Inflammatory macrophage (primary cell): ENCODE measurements around the gene BNIP5.
"Not testable (repeated sequence)": the region's sequence is repeated elsewhere in the genome, so short reads cannot be mapped to it uniquely, and the experiment has no call there.

Experiments
- DNase-seq, 2 donors: peaks; one replicate each; pipeline ENCODE4 v3.0.0-alpha.2; 2020 to 2022

Gene BNIP5

GRCh38 chr6:36364669-36365479 is 28.2 kb upstream of the BNIP5 start:
- peak; percentile 38 to 74 for DNase-seq

- not testable (repeated sequence) for DNase-seq
Measured at GRCh38 chr6:36364061-36364635, 27.5 kb upstream of the BNIP5 start.

GRCh38 chr6:36363371-36363752 is 26.7 kb upstream of the BNIP5 start:
- not testable (repeated sequence) for DNase-seq

GRCh38 chr6:36362551-36363370 is 26.1 kb upstream of the BNIP5 start:
- peak; percentile 58 to 78 for DNase-seq

GRCh38 chr6:36361071-36361470 is 24.4 kb upstream of the BNIP5 start:
- no peak for DNase-seq

- peak; percentile 76 to 78 for DNase-seq
Measured at GRCh38 chr6:36360241-36361054, 23.8 kb upstream of the BNIP5 start.

- DNase-seq, result no peak
Measured at GRCh38 chr6:36358226-36358915, 21.7 kb upstream of the BNIP5 start.

- DNase-seq, result no peak
Measured at GRCh38 chr6:36357872-36358225, 21.2 kb upstream of the BNIP5 start.

- peak; percentile 31 to 41 for DNase-seq
Measured at GRCh38 chr6:36355819-36356218, 19.1 kb upstream of the BNIP5 start.

GRCh38 chr6:36353411-36353915 is 16.8 kb upstream of the BNIP5 start:
- peak; percentile 28 to 69 for DNase-seq

- no peak for DNase-seq
Measured at GRCh38 chr6:36352477-36353157, 15.9 kb upstream of the BNIP5 start.

GRCh38 chr6:36350681-36351571 is 14.2 kb upstream of the BNIP5 start:
- DNase-seq, result no peak

GRCh38 chr6:36350082-36350481 is 13.4 kb upstream of the BNIP5 start:
- DNase-seq, result no peak

- no peak for DNase-seq
Measured at GRCh38 chr6:36349240-36349639, 12.6 kb upstream of the BNIP5 start.

- no peak for DNase-seq
Measured at GRCh38 chr6:36347621-36348020, 10.9 kb upstream of the BNIP5 start.

GRCh38 chr6:36346486-36347273 is 10.0 kb upstream of the BNIP5 start:
- DNase-seq, result no peak

- DNase-seq, result no peak
Measured at GRCh38 chr6:36345681-36346466, 9.2 kb upstream of the BNIP5 start.

- DNase-seq, result peak in 1 of 2 donors; percentile 18
Measured at GRCh38 chr6:36343109-36343680, 6.5 kb upstream of the BNIP5 start.
